SU-DHL-6 (cell line): Measurements from ENCODE around the gene EVI5.

Source experiments
- EZH2phosphoT487 ChIP-seq: fragments of 200-600 bp; sonication (generic), shearing (Covaris generic); conservative IDR thresholded peaks from 2 replicates; pipeline ENCODE4 v1.6.1; 2018; ENCODE audit warnings: mild to moderate bottlenecking, antibody characterized with exemption, low read length, moderate library complexity, mixed read lengths
- TF ChIP-seq, protein P1 (sequence below): fragments of 200-600 bp; sonication (generic); IDR thresholded peaks from one replicate; pipeline ENCODE4 v1.5.1; 2017; ENCODE audit warnings: antibody characterized with exemption, mild to moderate bottlenecking, low read length, moderate library complexity; ENCODE audit not compliant: insufficient read depth, poor library complexity, severe bottlenecking

DNA sequence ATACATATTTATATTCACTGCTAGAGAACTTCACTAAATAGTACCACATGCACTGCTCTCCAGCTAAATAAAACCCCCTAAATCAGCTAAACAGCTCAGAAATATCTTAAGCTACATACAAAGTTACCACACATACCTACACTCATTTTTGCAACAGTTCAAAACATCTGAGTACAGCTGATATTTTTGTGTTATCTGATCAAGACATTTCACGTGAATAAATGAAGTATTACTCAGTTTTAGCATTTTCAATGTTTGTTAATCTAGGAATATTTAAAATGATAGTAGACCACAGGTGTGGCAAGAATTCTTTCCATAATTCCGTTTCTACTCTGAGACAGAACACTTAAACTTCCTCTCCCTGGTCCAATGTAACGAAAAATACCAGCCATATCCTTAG is 20.8 kb downstream of the EVI5 start:
- TF ChIP-seq, protein P1, sequence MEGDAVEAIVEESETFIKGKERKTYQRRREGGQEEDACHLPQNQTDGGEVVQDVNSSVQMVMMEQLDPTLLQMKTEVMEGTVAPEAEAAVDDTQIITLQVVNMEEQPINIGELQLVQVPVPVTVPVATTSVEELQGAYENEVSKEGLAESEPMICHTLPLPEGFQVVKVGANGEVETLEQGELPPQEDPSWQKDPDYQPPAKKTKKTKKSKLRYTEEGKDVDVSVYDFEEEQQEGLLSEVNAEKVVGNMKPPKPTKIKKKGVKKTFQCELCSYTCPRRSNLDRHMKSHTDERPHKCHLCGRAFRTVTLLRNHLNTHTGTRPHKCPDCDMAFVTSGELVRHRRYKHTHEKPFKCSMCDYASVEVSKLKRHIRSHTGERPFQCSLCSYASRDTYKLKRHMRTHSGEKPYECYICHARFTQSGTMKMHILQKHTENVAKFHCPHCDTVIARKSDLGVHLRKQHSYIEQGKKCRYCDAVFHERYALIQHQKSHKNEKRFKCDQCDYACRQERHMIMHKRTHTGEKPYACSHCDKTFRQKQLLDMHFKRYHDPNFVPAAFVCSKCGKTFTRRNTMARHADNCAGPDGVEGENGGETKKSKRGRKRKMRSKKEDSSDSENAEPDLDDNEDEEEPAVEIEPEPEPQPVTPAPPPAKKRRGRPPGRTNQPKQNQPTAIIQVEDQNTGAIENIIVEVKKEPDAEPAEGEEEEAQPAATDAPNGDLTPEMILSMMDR = no peak
- no peak for TF ChIP-seq EZH2phosphoT487
